GM21786 (cell line): ENCODE results near the gene MARCKSL1.

Experiments used
- ATAC-seq: cut with Tn5 transposase; IDR thresholded peaks from one replicate; pipeline ENCODE4 v1.9.1; 2021; ENCODE audit not compliant: unreplicated experiment

MARCKSL1 gene

DNA sequence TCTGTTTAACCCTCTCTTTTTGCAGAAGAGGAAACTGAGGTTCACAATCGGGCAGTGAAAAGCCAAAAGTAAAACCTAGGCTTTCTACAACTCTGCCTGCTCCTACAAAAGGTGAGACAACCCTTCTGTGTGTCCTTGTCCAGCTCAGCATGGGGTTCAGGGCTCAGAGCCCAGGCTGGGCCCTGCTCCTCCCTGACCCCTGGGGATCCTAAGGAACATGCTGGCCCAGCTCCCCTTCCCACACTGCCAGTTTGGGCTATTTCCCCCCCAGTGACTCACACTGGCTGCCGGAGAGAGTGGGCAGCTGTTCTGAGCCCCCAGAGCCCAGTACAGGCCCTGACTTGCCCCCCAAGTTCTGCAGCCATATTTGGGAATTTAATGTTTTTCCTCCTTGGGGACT lies 17.4 kb upstream of the MARCKSL1 start:
- ATAC-seq = no peak

GRCh38 chr1:32352831-32353383 lies 16.9 kb upstream of the MARCKSL1 start:
- no peak for ATAC-seq

- ATAC-seq = no peak
Observed at GRCh38 chr1:32352239-32352745, 16.3 kb upstream of the MARCKSL1 start.

DNA sequence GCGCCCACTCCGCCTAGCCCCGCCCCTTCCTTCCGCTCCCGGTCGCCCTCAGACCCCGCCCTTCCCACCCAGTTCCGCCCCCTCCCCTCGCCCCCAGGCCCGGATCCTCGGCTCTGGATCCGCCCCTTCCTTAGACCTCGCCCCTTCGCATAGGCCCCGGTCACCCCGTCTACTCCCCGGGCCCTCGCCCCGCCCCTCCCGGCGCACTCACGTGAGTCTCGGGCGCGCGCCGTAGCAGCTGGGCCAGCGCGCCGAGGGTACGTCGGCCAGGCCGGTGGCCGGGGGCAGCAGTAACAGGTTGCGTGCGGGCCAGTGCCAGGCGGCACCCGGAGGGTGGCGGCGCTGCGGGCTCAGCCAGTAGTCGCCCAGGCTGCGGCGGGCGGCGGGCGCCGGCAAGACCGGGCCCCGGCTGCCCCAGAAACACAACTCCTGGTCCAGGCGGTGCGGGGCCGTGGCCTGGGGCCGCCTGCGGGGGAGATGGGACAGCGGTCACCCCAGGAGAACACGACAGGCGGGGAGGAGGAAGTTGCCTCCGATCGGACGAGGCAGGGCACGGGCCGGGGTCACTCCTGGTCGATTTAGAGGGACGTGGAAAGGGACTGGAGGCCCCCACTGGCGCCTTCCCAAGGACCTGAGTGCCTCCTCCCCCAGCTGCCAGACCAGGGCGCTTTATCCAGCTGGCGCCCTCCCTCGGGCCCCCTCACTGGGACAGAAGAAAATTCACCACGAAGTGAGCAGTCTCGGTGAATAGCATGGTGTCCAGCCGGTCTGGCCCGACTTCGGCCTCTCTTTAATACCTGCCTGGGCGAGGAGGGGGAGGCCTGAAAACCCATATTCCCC lies 15.6 kb upstream of the MARCKSL1 start:
- peak; percentile 81 for ATAC-seq

DNA sequence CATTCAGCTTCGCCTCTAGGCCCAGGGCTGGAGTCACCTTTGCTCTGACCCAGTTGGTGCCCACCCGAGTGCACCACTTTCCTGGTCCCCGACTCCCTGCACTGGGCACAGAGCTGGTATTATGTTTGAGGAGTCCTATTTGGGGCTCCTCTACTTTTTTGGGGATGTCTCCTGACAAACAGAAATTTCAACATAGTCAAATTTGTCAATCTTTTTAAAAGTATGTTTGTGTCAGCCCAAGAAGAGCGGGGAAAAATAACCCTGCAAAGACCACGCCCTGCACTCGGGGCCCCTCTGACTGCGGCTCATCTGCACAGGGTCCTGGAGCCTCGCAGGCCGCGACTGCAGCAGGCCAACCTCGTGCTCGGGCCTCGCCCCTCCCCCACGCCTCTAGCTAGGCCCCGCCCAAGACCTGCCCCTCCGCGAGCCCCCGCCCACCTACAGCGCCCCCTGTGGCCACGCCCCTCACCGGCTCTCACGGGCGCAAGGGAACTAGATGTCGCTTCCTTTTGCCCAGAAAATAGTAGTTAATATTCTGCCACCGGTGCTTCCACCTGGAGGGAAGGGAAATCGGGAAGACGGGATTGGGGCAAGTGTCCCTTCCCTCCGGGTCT lies 14.9 kb upstream of the MARCKSL1 start:
- peak; percentile 44 for ATAC-seq

DNA sequence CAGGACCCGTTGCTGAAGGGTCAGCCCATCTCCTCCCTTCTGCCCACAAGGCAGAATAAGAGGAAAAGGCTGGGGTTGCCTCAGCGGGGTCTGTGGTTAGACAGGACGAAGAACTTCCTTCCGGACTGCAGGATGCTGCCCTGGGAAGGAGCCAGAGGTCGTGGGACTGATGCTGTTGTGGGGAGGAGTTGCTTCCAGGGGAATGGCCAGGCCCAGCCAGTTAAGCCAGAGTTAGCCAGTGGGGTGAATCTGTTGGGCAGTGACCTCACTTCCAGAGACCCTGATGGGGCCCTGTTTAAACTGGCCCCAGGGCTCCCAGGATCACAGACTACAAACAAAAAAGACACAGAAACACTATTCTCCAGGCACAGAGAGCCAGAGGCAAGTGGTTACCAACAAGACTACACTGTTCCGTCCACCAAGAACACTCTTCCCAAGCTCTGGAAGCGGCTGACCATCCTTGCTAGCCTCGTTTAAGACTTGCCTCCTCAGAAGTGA lies 13.2 kb upstream of the MARCKSL1 start:
- no peak for ATAC-seq

DNA sequence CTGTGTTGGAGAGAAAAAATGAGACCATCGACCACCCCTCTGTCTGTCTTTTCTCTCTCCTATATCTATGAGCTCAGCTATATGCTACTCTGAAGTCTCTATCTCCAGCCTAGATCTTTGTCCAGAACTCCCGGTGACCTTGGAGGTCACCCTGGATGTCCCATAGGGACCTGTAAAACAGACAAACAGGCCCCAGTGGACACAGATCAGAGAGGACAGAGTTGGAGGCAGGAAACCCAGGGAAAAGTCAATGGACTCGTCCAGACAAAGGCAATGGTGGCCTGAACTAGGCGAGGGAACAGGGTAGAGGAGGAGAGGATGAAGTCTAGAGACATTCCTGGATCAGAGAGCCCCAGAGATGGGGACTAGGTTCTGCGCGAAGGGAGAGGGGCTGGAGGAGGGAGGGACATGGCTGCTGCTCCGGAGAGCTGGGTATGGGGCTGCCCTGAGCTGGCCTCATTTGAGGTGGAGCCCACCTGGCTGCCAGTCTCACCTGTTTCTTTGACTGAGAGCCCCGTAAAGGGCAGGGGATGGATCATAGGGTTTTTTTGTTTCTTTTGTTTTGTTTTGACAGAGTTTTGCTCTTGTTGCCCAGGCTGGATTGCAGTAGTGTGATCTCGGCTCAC lies 10.6 kb upstream of the MARCKSL1 start:
- ATAC-seq = no peak

DNA sequence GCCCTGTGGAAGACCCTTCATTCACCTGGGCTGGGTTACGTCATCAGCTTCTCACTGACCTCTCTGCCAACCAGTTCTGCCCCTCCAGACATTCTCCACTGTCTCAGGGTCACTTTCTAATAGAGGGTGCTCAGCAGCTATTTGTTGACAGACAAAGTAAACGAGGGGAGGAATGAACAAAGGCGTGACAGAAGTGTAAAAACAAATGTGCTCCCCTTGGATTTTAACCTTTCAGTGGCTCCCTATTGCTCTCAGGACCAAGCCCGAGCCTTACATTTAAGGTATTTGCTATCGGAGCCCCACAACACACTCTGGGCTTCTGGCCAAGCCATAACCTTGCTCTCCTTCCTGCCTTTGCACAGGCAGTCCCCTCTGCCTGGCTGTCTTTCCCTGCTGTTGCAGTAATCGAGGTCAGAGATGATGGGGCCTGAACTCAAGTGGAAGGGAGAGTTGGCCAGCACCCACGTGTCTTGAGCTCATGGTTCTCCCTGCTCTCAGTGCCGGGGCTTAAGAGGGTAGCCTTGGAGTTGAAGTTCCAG lies 9.3 kb upstream of the MARCKSL1 start:
- no peak for ATAC-seq

DNA sequence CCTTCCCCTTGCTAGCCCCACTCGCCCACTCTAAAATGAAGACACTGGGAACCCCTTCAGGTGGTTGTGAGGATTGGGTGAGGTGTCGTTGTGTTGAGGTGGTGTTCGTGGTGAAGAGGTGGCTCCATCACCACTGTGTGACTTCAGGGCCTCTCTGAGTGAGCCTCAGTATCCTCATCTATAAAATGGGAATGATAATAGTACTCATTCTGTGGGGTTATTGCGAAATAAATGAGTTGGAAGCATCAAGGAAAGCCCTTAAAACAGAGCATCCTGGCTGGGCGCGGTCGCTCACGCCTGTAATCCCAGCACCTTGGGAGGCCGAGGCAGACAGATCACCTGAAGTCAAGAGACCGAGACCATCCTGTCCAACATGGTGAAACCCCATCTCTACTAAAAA lies 6.7 kb upstream of the MARCKSL1 start:
- ATAC-seq = no peak

DNA sequence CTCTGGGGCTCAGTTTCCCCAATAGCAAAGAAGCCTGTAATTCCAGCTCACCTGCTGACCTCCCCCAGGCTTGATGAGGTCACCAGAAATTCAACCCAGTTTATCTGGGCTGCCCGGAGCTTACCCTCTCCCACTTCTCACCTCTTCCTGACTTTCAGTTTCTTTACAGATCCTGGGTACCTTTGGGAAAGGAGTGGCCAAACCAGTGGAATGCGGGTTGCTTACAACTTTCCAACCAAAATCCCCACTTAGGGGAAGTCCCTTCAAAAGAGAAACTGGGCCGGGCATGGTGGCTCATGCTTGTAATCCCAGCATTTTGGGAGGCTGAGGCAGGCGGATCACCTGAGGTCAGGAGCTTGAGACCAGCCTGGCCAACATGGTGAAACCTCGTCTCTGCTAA lies 5.9 kb upstream of the MARCKSL1 start:
- no peak for ATAC-seq

DNA sequence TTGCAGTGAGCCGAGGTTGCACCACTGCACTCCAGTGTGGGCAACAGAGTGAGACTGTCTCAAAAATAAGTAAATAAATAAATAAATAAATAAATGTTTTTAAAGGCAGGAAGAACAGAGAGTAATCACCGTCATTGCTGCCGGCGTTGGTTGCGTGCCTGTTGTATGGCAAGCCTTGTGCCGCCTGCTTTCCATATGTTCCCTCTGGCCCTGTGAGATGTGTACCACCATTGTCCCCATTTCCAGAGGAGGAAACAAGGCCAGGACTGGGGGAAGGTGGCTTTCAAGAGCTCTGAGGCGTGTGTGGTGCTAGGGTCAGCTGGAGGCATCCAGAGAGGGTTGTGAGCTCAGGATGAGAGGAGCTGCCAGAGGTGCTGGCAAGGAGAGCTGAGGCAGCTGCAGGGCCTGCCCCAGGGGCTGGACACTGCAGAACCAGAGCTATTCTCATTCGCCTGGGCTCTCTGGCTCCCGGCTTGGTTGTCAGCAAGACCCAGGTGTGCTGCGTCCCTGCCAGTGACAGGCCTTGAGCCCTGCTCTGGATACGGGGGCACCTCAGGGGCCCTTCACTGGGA lies 5.2 kb upstream of the MARCKSL1 start:
- no peak for ATAC-seq

DNA sequence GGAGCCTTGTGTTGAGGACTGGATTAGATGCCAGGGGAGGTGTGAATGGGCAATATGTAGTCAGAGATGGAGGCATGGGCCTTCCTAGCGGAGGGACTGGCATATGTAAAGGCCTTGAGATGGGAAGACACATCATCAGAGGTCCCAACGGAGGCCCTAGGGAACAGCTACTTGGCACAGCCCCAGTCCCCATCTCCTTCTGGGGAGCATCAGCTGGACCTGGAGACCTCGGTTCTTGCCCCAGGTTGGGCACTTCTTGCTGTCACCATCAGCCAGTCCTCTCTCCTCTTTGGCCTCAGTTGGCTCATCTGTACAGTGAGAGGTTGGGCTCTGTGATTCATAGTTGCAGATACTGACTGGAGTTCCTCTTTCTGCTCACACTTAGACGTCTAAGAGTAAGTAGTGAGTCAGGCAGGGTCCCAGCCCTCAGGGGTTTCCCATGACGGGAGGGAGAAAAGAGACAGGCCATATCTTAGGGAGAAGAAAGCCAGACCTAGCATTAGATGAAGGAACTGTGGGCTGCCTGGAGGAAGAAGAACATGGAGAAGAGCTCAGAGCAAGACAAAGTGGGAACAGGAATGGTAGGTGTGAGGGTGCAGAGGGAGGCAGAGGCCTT lies 3.4 kb upstream of the MARCKSL1 start:
- peak; percentile 27 for ATAC-seq

DNA sequence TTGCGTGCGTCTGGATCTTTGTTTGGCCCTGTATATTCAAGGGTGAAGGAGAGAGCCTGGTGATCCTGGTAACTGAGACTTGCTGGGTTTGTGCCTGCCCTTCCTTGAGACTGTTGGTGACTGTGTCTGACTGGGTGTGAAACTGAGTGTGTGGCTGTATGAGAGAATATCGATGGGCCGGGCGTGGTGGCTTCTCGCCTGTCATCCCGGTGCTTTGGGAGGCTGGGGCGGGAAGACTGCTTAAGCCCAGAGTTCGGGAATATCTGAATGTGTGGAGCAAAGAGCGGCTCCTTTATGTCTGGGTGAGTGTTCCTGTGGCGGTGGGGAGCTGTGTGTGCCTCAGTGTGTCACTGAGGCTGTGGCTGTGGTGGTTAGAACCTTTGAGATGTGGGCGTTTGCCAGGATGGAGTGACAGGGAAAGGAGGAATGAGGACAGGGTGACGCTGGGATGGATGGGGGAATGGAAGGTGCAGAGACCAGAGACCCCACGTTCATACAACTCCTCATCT lies 2.7 kb upstream of the MARCKSL1 start:
- ATAC-seq = no peak

DNA sequence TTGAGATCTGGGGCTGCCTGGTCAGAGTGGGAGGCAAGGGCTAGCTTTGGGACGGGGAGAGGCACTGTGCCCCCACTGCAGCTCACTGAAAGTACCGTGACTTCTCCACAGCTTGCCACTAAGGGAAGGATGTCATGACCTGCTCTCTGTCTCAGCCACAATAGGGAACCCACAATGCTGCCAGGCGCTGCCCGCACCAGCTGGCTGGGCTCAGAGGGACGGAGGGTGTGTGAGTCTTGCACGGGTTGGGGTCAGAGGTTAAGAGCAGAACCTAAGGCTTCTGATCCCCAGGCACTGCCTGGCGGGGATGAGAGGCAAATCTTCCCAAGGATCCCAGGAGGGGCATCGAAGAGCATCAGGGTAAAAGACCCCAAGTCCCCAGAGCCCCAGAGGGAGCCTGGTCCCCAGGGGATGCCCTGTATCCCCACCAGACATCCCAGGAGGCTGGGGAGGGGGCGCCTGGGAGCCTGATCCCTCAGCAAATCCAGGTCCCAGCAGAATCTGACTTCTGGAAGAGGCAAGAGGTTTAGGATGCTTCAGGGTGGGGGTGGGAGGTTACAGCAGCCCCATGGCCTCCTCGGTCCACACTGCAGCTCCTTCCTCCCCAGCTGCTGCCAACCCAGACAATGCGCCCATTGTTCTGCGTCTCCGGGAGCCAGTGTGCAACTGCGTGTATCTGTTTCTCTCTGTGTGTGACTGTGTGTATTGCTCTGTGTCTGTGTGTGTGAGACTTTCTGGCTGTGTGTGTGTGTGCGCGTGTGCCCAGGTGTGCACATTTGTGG lies 2.0 kb upstream of the MARCKSL1 start:
- peak; percentile 24 for ATAC-seq

DNA sequence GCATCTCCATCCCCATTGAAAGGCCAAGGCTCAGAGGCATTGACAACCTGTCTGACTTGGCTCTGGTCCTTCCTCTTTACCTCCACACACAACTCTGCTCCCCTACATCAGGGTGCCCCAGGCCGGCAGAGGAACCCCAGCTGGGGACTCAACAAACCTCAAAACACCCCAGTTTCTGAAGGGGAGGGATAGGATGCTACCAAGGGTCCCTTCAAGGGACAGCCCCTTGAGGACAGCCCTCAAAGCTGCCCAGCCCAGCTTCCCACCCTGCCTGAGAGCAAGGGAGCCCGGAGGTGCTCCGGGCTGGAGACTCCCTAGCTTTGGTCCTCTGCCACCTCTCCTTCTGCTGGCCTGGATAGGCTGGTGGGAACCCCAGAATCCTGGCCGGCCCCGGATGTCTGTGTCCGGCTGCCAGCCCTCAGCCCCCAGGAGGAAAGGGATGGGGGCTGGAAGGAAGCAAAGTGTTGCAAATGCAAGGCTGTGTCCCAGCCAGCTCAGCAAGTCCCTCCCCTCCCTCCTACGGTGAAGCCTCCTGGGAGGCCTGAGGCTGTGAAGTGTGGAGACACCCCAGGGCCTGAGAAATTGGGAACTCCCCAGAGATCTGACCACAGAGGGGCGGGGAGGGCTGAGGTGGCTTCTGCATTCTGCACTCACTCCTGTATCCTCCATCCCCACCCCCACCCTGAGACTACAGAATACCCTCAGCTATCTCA lies 1.1 kb upstream of the MARCKSL1 start:
- peak; percentile 36 for ATAC-seq

DNA sequence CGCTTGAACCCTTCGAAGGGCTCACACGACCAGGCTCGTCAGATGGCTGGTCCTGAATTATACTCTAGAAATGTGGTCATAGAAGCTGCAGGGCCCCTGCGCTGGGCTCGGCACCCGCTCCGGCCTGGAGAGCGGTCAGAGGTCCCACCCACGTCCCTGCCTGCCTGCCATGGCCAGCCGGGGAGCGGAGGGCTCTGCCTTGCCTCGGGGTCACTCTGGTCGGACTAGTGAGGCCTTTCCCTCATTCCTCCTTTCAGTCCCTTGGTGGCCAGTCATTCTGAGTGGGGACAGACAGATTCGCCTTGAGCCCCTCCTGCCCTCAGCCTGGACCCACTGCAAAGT lies 529 bp upstream of the MARCKSL1 start:
- ATAC-seq = no peak

- no peak for ATAC-seq
Observed at GRCh38 chr1:32335535-32335789, 571 bp downstream of the MARCKSL1 start.

DNA sequence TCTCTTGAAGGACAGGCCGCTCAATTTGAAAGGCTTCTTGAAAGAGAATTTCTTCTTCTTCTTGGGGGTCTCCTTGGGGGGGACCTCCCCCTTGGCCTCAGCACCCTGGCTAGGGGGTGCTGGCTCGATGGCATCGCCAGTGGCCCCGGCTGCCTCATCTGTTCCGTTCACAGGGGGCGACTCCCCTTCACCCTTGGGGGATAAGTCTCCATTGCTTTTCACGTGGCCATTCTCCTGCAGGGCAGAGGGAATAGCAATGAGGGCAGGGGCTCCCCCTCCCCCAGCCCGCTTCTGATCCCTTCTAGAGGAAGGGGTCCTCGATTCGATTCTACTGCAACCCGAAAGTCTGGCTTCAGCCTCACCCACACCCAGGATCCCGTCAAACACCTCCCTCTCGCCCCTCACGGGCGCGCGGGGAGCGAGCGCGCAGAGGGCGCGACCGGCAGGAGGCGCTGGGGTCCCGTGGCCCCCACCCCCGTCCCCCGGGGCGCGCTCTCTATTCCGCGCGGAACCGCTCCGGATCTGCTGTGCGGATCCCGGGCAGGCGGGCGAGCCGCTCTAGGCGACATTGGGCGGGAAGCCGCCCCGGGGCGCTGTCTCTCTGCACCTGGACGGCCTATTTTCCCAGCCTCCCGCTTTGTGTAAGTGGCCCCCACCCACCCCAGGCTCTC lies 1.0 kb downstream of the MARCKSL1 start:
- no peak for ATAC-seq
